Keratinocyte (primary cell): ENCODE measurements around the gene EPM2AIP1.

Source experiments
- EZH2 ChIP-seq: IDR thresholded peaks from one replicate; pipeline ENCODE4 v1.6.1; 2012; ENCODE audit warnings: inconsistent platforms, mild to moderate bottlenecking, low read length, moderate library complexity
- TF ChIP-seq, protein P1 (sequence below), 3 experiments: IDR thresholded peaks in 1 of 3; conservative IDR thresholded peaks in 1 of 3; optimal IDR thresholded peaks in 1 of 3; 2 replicates in 2 of 3; 3 replicates in 1 of 3; pipeline versions ENCODE3 to v1.5.1; 2011; ENCODE audit warnings: low read length in 3 of 3, mild to moderate bottlenecking in 3 of 3, moderate library complexity in 2 of 3, control low read depth in 1 of 3, inconsistent platforms in 1 of 3; ENCODE audit not compliant: insufficient read depth in 2 of 3; ENCODE audit errors: extremely low read depth in 1 of 3

DNA sequence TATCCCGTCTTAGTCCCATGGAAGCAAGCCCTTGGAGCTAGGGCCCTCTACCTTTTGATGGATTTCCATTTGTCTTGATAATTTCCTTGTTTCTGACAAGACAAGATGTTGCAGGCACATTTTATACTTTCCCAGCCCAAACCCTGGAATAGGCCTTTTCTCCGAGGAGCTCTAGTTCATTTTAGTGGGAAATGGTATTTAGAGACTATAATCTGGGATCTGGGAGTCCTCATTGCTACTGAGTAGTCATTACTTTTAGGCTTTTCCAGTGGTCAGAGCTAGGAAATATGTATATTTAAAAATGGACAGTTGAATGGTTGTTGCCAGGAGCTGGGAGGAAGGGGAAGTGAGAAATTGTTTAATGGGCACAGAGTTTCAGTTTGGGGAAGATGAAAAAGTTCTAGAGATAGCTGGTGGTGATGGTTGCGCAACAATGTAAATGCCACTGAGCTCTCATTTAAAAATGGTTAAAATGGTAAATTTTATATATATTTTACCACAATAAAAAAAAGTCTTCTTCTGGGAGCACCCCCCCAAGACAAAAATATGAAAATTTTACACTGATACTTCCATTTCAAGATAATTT lies 32.0 kb upstream of the EPM2AIP1 start:
- TF ChIP-seq, protein P1, sequence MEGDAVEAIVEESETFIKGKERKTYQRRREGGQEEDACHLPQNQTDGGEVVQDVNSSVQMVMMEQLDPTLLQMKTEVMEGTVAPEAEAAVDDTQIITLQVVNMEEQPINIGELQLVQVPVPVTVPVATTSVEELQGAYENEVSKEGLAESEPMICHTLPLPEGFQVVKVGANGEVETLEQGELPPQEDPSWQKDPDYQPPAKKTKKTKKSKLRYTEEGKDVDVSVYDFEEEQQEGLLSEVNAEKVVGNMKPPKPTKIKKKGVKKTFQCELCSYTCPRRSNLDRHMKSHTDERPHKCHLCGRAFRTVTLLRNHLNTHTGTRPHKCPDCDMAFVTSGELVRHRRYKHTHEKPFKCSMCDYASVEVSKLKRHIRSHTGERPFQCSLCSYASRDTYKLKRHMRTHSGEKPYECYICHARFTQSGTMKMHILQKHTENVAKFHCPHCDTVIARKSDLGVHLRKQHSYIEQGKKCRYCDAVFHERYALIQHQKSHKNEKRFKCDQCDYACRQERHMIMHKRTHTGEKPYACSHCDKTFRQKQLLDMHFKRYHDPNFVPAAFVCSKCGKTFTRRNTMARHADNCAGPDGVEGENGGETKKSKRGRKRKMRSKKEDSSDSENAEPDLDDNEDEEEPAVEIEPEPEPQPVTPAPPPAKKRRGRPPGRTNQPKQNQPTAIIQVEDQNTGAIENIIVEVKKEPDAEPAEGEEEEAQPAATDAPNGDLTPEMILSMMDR (optimal IDR thresholded peaks at IDR 0.05 in 1 of 3, IDR thresholded peaks at IDR 0.05 in 1 of 3, conservative IDR thresholded peaks at IDR 0.05 in 1 of 3; ENCODE audit: extremely low read depth in 1 of 3, insufficient read depth in 2 of 3, low read length in 3 of 3) = no peak
- no peak for TF ChIP-seq EZH2
